Right ventricle myocardium superior (tissue), 1 donor: Measurements from ENCODE around the gene RNASET2. TPM values are rescaled to one million over a fixed set of nuclear protein-coding genes. Genes with fewer than 3 reads are reported as not detected.
"Not testable (repeated sequence)": the region's sequence is repeated elsewhere in the genome, so short reads cannot be mapped to it uniquely, and the experiment has no call there.

Experiments used
- ATAC-seq: fragments of 200-7000 bp; cut with Tn5 transposase; one replicate; pipeline ENCODE4 v1.9.1; 2020; ENCODE audit warnings: mild to moderate bottlenecking; ENCODE audit not compliant: poor library complexity
- DNase-seq: peaks from one replicate; pipeline ENCODE4 v3.0.0-alpha.2; 2020
- intact Hi-C: fragments of 100-400 bp; cut with DNase I; formaldehyde crosslinking; loops from one replicate; pipeline ENCODE4 v1.11.2; 2022
- total RNA-seq: library from RNA; stranded (reverse); fragmentation: NEBNext Ultra II Directional; extraction: Animal tissue kit (Norgen Biotek cat#: 25700); gene quantifications from one replicate; pipeline ENCODE4 v1.2.1, GENCODE V29; 2021
- donor health status: DM: no; HTN: yes; CAD: no; lungs with severe emphysema.

The RNASET2 gene
- total RNA-seq, 1 donor from 2014 or later, result 12.3 TPM

GRCh38 chr6:166932616-166933015, 23.7 kb downstream of the RNASET2 start:
- no peak for ATAC-seq
- no peak for DNase-seq
- intact Hi-C loops, result no loop called here

GRCh38 chr6:166932116-166932515, 24.2 kb downstream of the RNASET2 start:
- intact Hi-C loops, result no loop called here
- ATAC-seq, result no peak
- no peak for DNase-seq

- DNase-seq (no peak), ATAC-seq (no peak)
- intact Hi-C loops, result no loop called here
Measured at GRCh38 chr6:166931426-166931970, 24.9 kb downstream of the RNASET2 start.

GRCh38 chr6:166930354-166930891, 25.9 kb downstream of the RNASET2 start:
- intact Hi-C loops, result no loop called here
- DNase-seq (no peak), ATAC-seq (no peak)

- intact Hi-C loops, result no loop called here
- DNase-seq (no peak), ATAC-seq (no peak)
Measured at GRCh38 chr6:166929542-166930189, 26.7 kb downstream of the RNASET2 start.

GRCh38 chr6:166928644-166929541, 27.5 kb downstream of the RNASET2 start:
- DNase-seq, result no peak
- intact Hi-C loops, result no loop called here
- ATAC-seq, result no peak

GRCh38 chr6:166927935-166928643, 28.3 kb downstream of the RNASET2 start:
- ATAC-seq (no peak), DNase-seq (no peak)
- intact Hi-C loops, result no loop called here

GRCh38 chr6:166927240-166927934, 29.0 kb downstream of the RNASET2 start:
- no peak for ATAC-seq
- intact Hi-C loops, result no loop called here
- DNase-seq, result no peak

GRCh38 chr6:166926748-166927147, 29.6 kb downstream of the RNASET2 start:
- no peak for ATAC-seq
- intact Hi-C loops, result no loop called here

GRCh38 chr6:166925141-166925996, 31.0 kb downstream of the RNASET2 start:
- ATAC-seq, result no peak

More at GRCh38 chr6:166926748-166927147, 29.6 kb downstream of the RNASET2 start:
- DNase-seq, result no peak

GRCh38 chr6:166924531-166924930, 31.8 kb downstream of the RNASET2 start:
- ATAC-seq (no peak), DNase-seq (no peak)
- intact Hi-C loops, result no loop called here

More at GRCh38 chr6:166925141-166925996, 31.0 kb downstream of the RNASET2 start:
- intact Hi-C loops, result no loop called here
- no peak for DNase-seq

- ATAC-seq (no peak), DNase-seq (no peak)
- intact Hi-C loops, result no loop called here
Measured at GRCh38 chr6:166922937-166923336, 33.4 kb downstream of the RNASET2 start.

GRCh38 chr6:166921570-166921969, 34.8 kb downstream of the RNASET2 start:
- ATAC-seq (no peak), DNase-seq (no peak)
- intact Hi-C loops, result no loop called here

- no peak for ATAC-seq
- no peak for DNase-seq
- intact Hi-C loops, result no loop called here
Measured at GRCh38 chr6:166916824-166917223, 39.5 kb downstream of the RNASET2 start.

GRCh38 chr6:166915484-166915883, 40.9 kb downstream of the RNASET2 start:
- intact Hi-C loops, ATAC-seq, DNase-seq: not testable (repeated sequence)

GRCh38 chr6:166914952-166915351, 41.4 kb downstream of the RNASET2 start:
- intact Hi-C loops, DNase-seq, ATAC-seq: not testable (repeated sequence)

- DNase-seq, result no peak
- ATAC-seq, result no peak
- intact Hi-C loops, result no loop called here
Measured at GRCh38 chr6:166911248-166911677, 45.1 kb downstream of the RNASET2 start.
